Measurements from ENCODE around the gene SCGB3A1.

DNA sequence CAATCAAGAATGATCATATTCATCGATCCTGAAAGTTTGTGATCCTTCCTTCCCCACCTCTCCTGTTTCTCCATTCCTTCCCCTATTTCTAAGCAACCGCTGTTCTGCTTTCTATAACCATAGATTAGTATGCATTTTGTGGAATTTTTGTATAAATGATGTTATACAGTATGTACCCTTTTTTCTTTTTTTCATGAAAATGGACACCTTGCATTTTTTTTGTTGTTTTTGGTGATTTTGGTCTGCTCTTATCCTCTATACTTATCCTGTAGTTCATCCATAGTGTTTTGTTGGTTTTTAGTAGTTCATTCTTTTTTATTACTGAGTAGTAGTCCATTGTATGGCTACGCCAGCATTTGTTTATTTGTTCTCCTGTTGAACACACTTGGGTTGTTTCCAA, 46.1 kb downstream of the SCGB3A1 start:
- TF ChIP-seq, protein P1, sequence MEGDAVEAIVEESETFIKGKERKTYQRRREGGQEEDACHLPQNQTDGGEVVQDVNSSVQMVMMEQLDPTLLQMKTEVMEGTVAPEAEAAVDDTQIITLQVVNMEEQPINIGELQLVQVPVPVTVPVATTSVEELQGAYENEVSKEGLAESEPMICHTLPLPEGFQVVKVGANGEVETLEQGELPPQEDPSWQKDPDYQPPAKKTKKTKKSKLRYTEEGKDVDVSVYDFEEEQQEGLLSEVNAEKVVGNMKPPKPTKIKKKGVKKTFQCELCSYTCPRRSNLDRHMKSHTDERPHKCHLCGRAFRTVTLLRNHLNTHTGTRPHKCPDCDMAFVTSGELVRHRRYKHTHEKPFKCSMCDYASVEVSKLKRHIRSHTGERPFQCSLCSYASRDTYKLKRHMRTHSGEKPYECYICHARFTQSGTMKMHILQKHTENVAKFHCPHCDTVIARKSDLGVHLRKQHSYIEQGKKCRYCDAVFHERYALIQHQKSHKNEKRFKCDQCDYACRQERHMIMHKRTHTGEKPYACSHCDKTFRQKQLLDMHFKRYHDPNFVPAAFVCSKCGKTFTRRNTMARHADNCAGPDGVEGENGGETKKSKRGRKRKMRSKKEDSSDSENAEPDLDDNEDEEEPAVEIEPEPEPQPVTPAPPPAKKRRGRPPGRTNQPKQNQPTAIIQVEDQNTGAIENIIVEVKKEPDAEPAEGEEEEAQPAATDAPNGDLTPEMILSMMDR (IDR thresholded peaks at IDR 0.05; ENCODE audit: low read depth, low read length), result no peak
- TF ChIP-seq EZH2phosphoT487 (IDR thresholded peaks at IDR 0.05; ENCODE audit: low read depth), result no peak

Data from OCI-LY3 (cell line).